GM12878 (cell line): ENCODE results near the gene SDK2. TPM values are rescaled to one million over a fixed set of nuclear protein-coding genes. Genes with fewer than 3 reads are reported as not detected.

Source experiments
- ATAC-seq: fragments of 200-7000 bp; cut with Tn5 transposase; 3 replicates; pipeline ENCODE4 v1.9.1; 2020; ENCODE audit warnings: mild to moderate bottlenecking, moderate library complexity
- BruUV-seq: library from RNA; stranded (reverse); fragments of 400-500 nt; replicated peaks from 2 replicates; lab custom pipeline; 2021; lab: Mats Ljungman, UMichigan
- CTCF ChIA-PET: fragments of 300-600 bp; sonication (Branson Sonifier 250); formaldehyde crosslinking; extraction: SDS; loops from one replicate; lab custom pipeline; 2021; ENCODE audit warnings: inconsistent platforms; lab: Yijun Ruan, JAX
- POLR2A ChIA-PET: fragments of 350-600 bp; formaldehyde crosslinking; extraction: SDS; loops from one replicate; lab custom pipeline; 2021; ENCODE audit warnings: inconsistent platforms; lab: Charles Lee
- RAD21 ChIA-PET: fragments of 300-600 bp; sonication (Branson Sonifier 250); formaldehyde crosslinking; loops from one replicate; lab custom pipeline; 2023; ENCODE audit warnings: antibody characterized with exemption; ENCODE audit not compliant: unreplicated experiment; lab: Charles Lee
- SMC1A ChIA-PET: fragments of 300-600 bp; sonication (Branson Sonifier 250); formaldehyde crosslinking; loops from one replicate; lab custom pipeline; 2023; ENCODE audit not compliant: unreplicated experiment, uncharacterized antibody; lab: Charles Lee
- DNase-seq: peaks from one replicate; pipeline ENCODE4 v3.0.0-alpha.2; 2011; ENCODE audit warnings: low read depth, low spot score
- FAIRE-seq: peaks from 3 replicates; lab custom pipeline; 2011; peaks lifted over from hg19 to GRCh38; lab: Jason Lieb, UNC
- H2AFZ ChIP-seq: 2 replicates; pipeline ENCODE4 v1.6.0; 2011; ENCODE audit warnings: low read depth, low read length, control low read depth; ENCODE audit not compliant: control insufficient read depth
- H3K27ac ChIP-seq: 2 replicates; pipeline ENCODE4 v1.5.1; 2011; ENCODE audit warnings: control low read depth; ENCODE audit not compliant: control insufficient read depth, insufficient read depth
- H3K27me3 ChIP-seq, 2 experiments: replicated peaks in 1 of 2; 2 replicates each; pipeline versions ENCODE4 v1.6.0 to v1.6.1; 2011; ENCODE audit warnings: low read length in 1 of 2; ENCODE audit not compliant: control insufficient read depth in 2 of 2, insufficient read depth in 2 of 2
- H3K36me3 ChIP-seq, 2 experiments: 2 replicates each; pipeline ENCODE4 v1.5.1; 2011; ENCODE audit warnings: low read length in 1 of 2; ENCODE audit not compliant: control insufficient read depth in 2 of 2, insufficient read depth in 2 of 2
- H3K4me1 ChIP-seq: 2 replicates; pipeline ENCODE4 v1.6.1; 2011; ENCODE audit warnings: mild to moderate bottlenecking, low read length, moderate library complexity, mixed read lengths; ENCODE audit not compliant: control insufficient read depth, insufficient read depth
- H3K4me2 ChIP-seq: 2 replicates; pipeline ENCODE4 v1.6.0; 2011; ENCODE audit warnings: control low read depth; ENCODE audit not compliant: control insufficient read depth, insufficient read depth
- H3K4me3 ChIP-seq: fragments of 200-600 bp; sonication (generic); 2 replicates; pipeline ENCODE4 v1.5.1; 2016
- H3K79me2 ChIP-seq: 2 replicates; pipeline ENCODE4 v1.6.0; 2011; ENCODE audit warnings: low read length; ENCODE audit not compliant: control insufficient read depth, insufficient read depth
- H3K9ac ChIP-seq: 2 replicates; pipeline ENCODE4 v1.8.0; 2011; ENCODE audit warnings: low read length, control low read depth, mixed read lengths; ENCODE audit not compliant: control insufficient read depth, insufficient read depth
- H3K9me3 ChIP-seq: replicated peaks from 3 replicates; pipeline ENCODE4 v1.5.1; 2011; ENCODE audit warnings: mild to moderate bottlenecking, low read length; ENCODE audit not compliant: control insufficient read depth, insufficient read depth
- H4K20me1 ChIP-seq: 2 replicates; pipeline ENCODE4 v1.6.0; 2011; ENCODE audit not compliant: control insufficient read depth, insufficient read depth
- ATF2 ChIP-seq: IDR thresholded peaks from 2 replicates; pipeline ENCODE4 v1.6.1; 2012; ENCODE audit warnings: low read length, inconsistent platforms
- BCL11A ChIP-seq: IDR thresholded peaks from 2 replicates; pipeline ENCODE4 v1.6.1; 2011; ENCODE audit warnings: low read depth, low read length
- CEBPB ChIP-seq, 2 experiments: fragments of 150-350 bp in 1 of 2; IDR thresholded peaks; 2 replicates each; pipeline ENCODE4 v1.6.1; 2012 to 2014; ENCODE audit warnings: low read depth in 2 of 2, low read length in 2 of 2, borderline replicate concordance in 1 of 2, inconsistent platforms in 1 of 2
- DPF2 ChIP-seq: fragments of 450-650 bp; IDR thresholded peaks from 2 replicates; pipeline ENCODE4 v1.6.1; 2017; ENCODE audit warnings: mild to moderate bottlenecking
- EGR1 ChIP-seq, 2 experiments: IDR thresholded peaks; 1 replicate in 1 of 2; 2 replicates in 1 of 2; pipeline ENCODE4 v1.6.1; 2011 to 2012; ENCODE audit warnings: low read depth in 2 of 2, low read length in 2 of 2, borderline replicate concordance in 1 of 2, mild to moderate bottlenecking in 1 of 2, moderate library complexity in 1 of 2
- ELK1 ChIP-seq: IDR thresholded peaks from 2 replicates; pipeline ENCODE4 v1.6.1; 2012; ENCODE audit warnings: low read depth, low read length, improper control_type of control experiment
- HSF1 ChIP-seq: fragments of 150-350 bp; IDR thresholded peaks from 2 replicates; pipeline ENCODE4 v1.6.1; 2014; ENCODE audit warnings: mild to moderate bottlenecking, low read depth, low read length
- NR2F1 ChIP-seq: fragments of 450-650 bp; conservative IDR thresholded peaks from 2 replicates; pipeline ENCODE4 v1.6.1; 2017; ENCODE audit warnings: mild to moderate bottlenecking
- REST ChIP-seq: IDR thresholded peaks from 2 replicates; pipeline ENCODE4 v1.6.1; 2012; ENCODE audit warnings: mild to moderate bottlenecking, low read depth, low read length
- SRF ChIP-seq, 2 experiments: IDR thresholded peaks; 2 replicates each; pipeline ENCODE4 v1.6.1; 2011; ENCODE audit warnings: low read depth in 2 of 2, low read length in 2 of 2, mild to moderate bottlenecking in 1 of 2, moderate library complexity in 1 of 2
- WRNIP1 ChIP-seq: IDR thresholded peaks from 2 replicates; pipeline ENCODE4 v1.6.1; 2011; ENCODE audit warnings: low read depth, low read length, improper control_type of control experiment, borderline replicate concordance
- ZBTB4 ChIP-seq: fragments of 450-650 bp; formaldehyde crosslinking; IDR thresholded peaks from 2 replicates; pipeline ENCODE4 v1.4.0; 2022; ENCODE audit warnings: mild to moderate bottlenecking, moderate library complexity
- WGBS: methylation state at CpG from one replicate; pipeline ENCODE4 v1.1.6; 2016; ENCODE audit warnings: low lambda C conversion rate; ENCODE audit not compliant: insufficient replicate concordance, insufficient coverage; ENCODE audit errors: missing lambda C conversion rate; 5-methylcytosine and 5-hydroxymethylcytosine counted together
- in situ Hi-C: fragments of 300-500 bp; cut with MboI; formaldehyde crosslinking; loops from 9 replicates; pipeline ENCODE4 v1.14.3; 2018; ENCODE audit warnings: mixed read lengths
- intact Hi-C: fragments of 100-400 bp; cut with micrococcal nuclease; formaldehyde crosslinking; loops from one replicate; pipeline ENCODE4 v1.14.2; 2022; ENCODE audit not compliant: unreplicated experiment
- polyA plus RNA-seq, 11 experiments: library from polyadenylated mRNA; depleted of rRNA in 4 of 11; unstranded in 6 of 11; stranded (reverse) in 5 of 11; fragments of >200 nt; fragmentation: Nextera tagmentation in 4 of 11; fragmentation: Illumina TruSeq in 1 of 11; extraction: Ambion mirVana in 4 of 11; extraction: Trizol in 1 of 11; gene quantifications; 1 replicate in 1 of 11; 2 replicates in 10 of 11; pipeline versions ENCODE4 v1.2.1 to v1.2.3, GENCODE V29; 2011 to 2016; ENCODE audit warnings: inconsistent platforms in 2 of 11, missing spikeins in 2 of 11, low read depth in 1 of 11
- total RNA-seq, 4 experiments: library from RNA; depleted of rRNA in 3 of 4; stranded (reverse); fragments of >200 nt in 3 of 4; fragmentation: Illumina TruSeq in 1 of 4; extraction: Trizol in 1 of 4; gene quantifications; 2 replicates each; pipeline versions ENCODE4 v1.2.1 to v1.2.3, GENCODE V29; 2013 to 2021

SDK2 gene
- total and polyA plus RNA-seq, 10 of the 15 experiments (the other 5 are each of a cell fraction or from before 2014, with no cell fraction given), result 0.03 to 0.08 (median 0.03) TPM; not detected in 7

- Histone ChIP-seq H3K4me3 (no peak overlapping the region), H3K4me2 (no peak overlapping the region), H3K4me1 (no peaks in the 10 kb centered on the region), H4K20me1 (no peaks in the 10 kb centered on the region), H3K9me3 (no peaks in the 10 kb centered on the region), H3K79me2 (no peaks in the 10 kb centered on the region), H3K36me3 (no peaks in the 10 kb centered on the region), H2AFZ (no peak overlapping the region), H3K27me3 (peaks cover 0 to 2% of the 10 kb centered on the region in 2 experiments; a peak in 1 of 4 replicates), H3K9ac (no peak overlapping the region), H3K27ac (no peak overlapping the region)
- DNase-seq, result no peak
- no peak for ATAC-seq
- in situ Hi-C loops (no loop called here), intact Hi-C loops (no loop called here)
- ChIA-PET POLR2A (no interaction called here), CTCF (no interaction called here), SMC1A (no interaction called here), RAD21 (no interaction called here)
- WGBS, result 19% methylated on average over 13 of the region's 13 CpGs
- no peak for FAIRE-seq
- no TSS peak for BruUV-seq
- TF ChIP-seq ELK1 (no peak), REST (no peak), HSF1 (no peak), SRF (IDR thresholded peaks at IDR 0.05; ENCODE audit: low read depth in 2 of 2, low read length in 2 of 2) (no peak), ZBTB4 (CRISPR knock-in tag) (no peak), NR2F1 (no peak), DPF2 (no peak), BCL11A (no peak), EGR1 (IDR thresholded peaks at IDR 0.05; ENCODE audit: borderline replicate concordance in 1 of 2, low read depth in 2 of 2, low read length in 2 of 2) (no peak), ATF2 (no peak), WRNIP1 (no peak), CEBPB (IDR thresholded peaks at IDR 0.05; ENCODE audit: borderline replicate concordance in 1 of 2, low read depth in 2 of 2, low read length in 2 of 2) (no peak)
Measured at GRCh38 chr17:73514146-73514863, 129.9 kb downstream of the SDK2 start.
